Measurements from ENCODE around the gene ONECUT2.

The ONECUT2 gene

DNA sequence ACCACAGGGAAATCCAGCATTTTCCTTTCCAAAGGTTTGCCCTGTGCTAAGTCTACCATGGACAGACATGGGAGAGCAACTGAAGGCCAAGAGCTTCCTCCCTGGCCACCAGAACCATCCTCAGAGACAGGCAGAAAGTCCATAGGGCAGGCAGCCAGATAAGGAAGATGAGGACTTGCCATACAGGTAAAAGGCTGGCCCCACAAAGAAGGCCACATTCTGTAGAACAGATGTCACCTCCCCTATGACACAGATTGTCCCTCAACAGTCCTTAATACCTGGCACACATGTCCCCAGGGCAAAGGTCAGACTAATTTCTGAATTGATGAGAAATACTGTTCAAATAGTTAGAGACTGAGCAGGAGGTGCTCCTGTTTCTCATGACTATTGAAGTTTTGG is 99.3 kb downstream of the ONECUT2 start:
- TF ChIP-seq EZH2 (IDR thresholded peaks at IDR 0.05) (no peak), POLR2AphosphoS5 (IDR thresholded peaks at IDR 0.05; ENCODE audit: borderline replicate concordance, low read depth, low read length) (no peak), FOXP2 (optimal IDR thresholded peaks at IDR 0.05; ENCODE audit: control extremely low read depth, extremely low read length, insufficient read depth) (no peak)
- no peak overlapping the region for H3K9ac ChIP-seq (ENCODE audit: insufficient read length)
- no peak for DNase-seq (ENCODE audit: low read depth, low spot score)

DNA sequence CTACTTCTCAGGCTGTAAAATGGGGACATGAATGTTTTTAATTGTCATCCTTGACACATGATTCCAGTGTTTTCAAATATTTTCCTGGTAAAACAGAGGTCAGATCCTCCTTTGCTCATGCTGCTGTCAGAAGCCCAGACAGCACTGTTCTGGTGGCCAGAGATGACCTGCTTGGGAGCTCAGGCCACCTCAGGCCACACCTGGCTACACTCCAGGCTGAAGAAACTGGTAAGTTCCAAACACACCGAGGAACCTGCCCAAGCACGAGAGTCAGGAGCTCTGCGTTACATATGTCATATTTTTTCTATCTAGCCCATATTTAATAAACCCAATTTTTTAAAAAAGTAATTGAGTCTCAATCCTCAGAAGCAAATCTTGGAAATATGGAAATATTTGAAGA is 103.4 kb downstream of the ONECUT2 start:
- DNase-seq (ENCODE audit: low read depth, low spot score): no peak
- H3K9me3 ChIP-seq (ENCODE audit: low read depth, low read length): no peaks in the 10 kb centered on the region
- no peak overlapping the region for H3K4me3 ChIP-seq
- no peaks in the 10 kb centered on the region for H3K36me3 ChIP-seq (ENCODE audit: insufficient read depth, low read length)
- no peak overlapping the region for H3K27ac ChIP-seq
- TF ChIP-seq EZH2 (IDR thresholded peaks at IDR 0.05) (no peak), POLR2AphosphoS5 (IDR thresholded peaks at IDR 0.05; ENCODE audit: borderline replicate concordance, low read depth, low read length) (no peak), FOXP2 (optimal IDR thresholded peaks at IDR 0.05; ENCODE audit: control extremely low read depth, extremely low read length, insufficient read depth) (no peak)
- no peak overlapping the region for H3K9ac ChIP-seq (ENCODE audit: insufficient read length)

More for the DNA sequence above, 99.3 kb downstream of the ONECUT2 start:
- Histone ChIP-seq H3K36me3 (ENCODE audit: insufficient read depth, low read length) (no peaks in the 10 kb centered on the region), H3K4me3 (no peak overlapping the region), H3K27ac (no peak overlapping the region), H3K9me3 (ENCODE audit: low read depth, low read length) (no peaks in the 10 kb centered on the region)

DNA sequence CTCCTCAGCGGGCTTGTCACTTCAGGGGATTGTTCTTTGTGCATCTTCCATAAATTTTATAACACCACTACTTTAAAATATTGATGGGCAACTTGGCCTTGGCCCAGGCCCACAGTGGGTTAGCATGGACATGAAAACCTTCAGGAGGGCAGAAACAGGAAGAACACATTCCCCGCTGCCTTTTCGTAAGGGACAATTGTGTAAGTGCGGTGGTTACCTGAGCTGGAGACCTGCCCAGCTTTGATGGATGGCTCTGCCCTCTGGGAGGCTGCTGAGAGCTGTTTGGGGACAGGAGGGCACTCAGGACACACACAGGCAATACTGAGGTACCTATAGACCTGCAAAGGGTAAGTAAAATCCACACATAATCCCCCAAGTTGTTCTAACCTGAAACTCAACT is 104.5 kb downstream of the ONECUT2 start:
- TF ChIP-seq FOXP2 (optimal IDR thresholded peaks at IDR 0.05; ENCODE audit: control extremely low read depth, extremely low read length, insufficient read depth) (no peak), POLR2AphosphoS5 (IDR thresholded peaks at IDR 0.05; ENCODE audit: borderline replicate concordance, low read depth, low read length) (no peak), EZH2 (IDR thresholded peaks at IDR 0.05) (no peak)
- no peak overlapping the region for H3K4me3 ChIP-seq
- H3K9ac ChIP-seq (ENCODE audit: insufficient read length): no peak overlapping the region
- no peak overlapping the region for H3K27ac ChIP-seq
- H3K36me3 ChIP-seq (ENCODE audit: insufficient read depth, low read length): no peaks in the 10 kb centered on the region
- no peak for DNase-seq (ENCODE audit: low read depth, low spot score)
- no peaks in the 10 kb centered on the region for H3K9me3 ChIP-seq (ENCODE audit: low read depth, low read length)

Measured in SK-N-MC (cell line).